OCI-LY7 (cell line): ENCODE results near the gene LAMA2.

Experiments used
- CTCF ChIP-seq: fragments of 200-600 bp; sonication (generic); conservative IDR thresholded peaks from 2 replicates; pipeline ENCODE4 v1.5.1; 2014; ENCODE audit warnings: mild to moderate bottlenecking, antibody characterized with exemption, low read length, moderate library complexity, mixed read lengths
- EZH2phosphoT487 ChIP-seq: fragments of 200-600 bp; sonication (generic); IDR thresholded peaks from 2 replicates; pipeline ENCODE4 v1.6.1; 2018; ENCODE audit warnings: low read depth, borderline replicate concordance, mild to moderate bottlenecking, mixed run types, antibody characterized with exemption, low read length, moderate library complexity, mixed read lengths

GRCh38 chr6:129416337-129416990 lies 533.5 kb downstream of the LAMA2 start:
- TF ChIP-seq CTCF (no peak), EZH2phosphoT487 (no peak)
